Loucy (cell line): ENCODE results near the gene PIGQ.

ENCODE experiments used
- H2AFZ ChIP-seq: fragments of 200-600 bp; sonication (generic); 2 replicates; pipeline ENCODE4 v1.6.0; 2016; ENCODE audit warnings: antibody characterized with exemption, mild to moderate bottlenecking, low read length, moderate library complexity
- H3F3A ChIP-seq: fragments of 200-600 bp; 2 replicates; pipeline ENCODE4 v1.6.0; 2016; ENCODE audit warnings: antibody characterized with exemption, low read depth, mild to moderate bottlenecking
- H3K27me3 ChIP-seq: fragments of 200-600 bp; sonication (generic); 2 replicates; pipeline ENCODE4 v1.6.1; 2014; ENCODE audit warnings: low read length, mild to moderate bottlenecking; ENCODE audit not compliant: insufficient read depth, poor library complexity, severe bottlenecking
- H3K36me3 ChIP-seq: fragments of 200-600 bp; sonication (generic); 2 replicates; pipeline ENCODE4 v1.6.1; 2016; ENCODE audit warnings: low read length; ENCODE audit not compliant: insufficient read depth
- H3K4me1 ChIP-seq: fragments of 200-600 bp; sonication (generic); 2 replicates; pipeline ENCODE4 v1.5.1; 2014; ENCODE audit warnings: low read length, mild to moderate bottlenecking; ENCODE audit not compliant: insufficient read depth, poor library complexity, severe bottlenecking
- H3K4me2 ChIP-seq: fragments of 200-600 bp; sonication (generic); 2 replicates; pipeline ENCODE4 v1.6.0; 2014; ENCODE audit warnings: antibody characterized with exemption, low read length, low read depth, mild to moderate bottlenecking; ENCODE audit not compliant: poor library complexity, severe bottlenecking
- H3K4me3 ChIP-seq: fragments of 200-600 bp; sonication (generic); 2 replicates; pipeline ENCODE4 v1.5.1; 2014; ENCODE audit warnings: low read length, mild to moderate bottlenecking, mixed read lengths; ENCODE audit not compliant: poor library complexity, severe bottlenecking
- H3K79me2 ChIP-seq: fragments of 200-600 bp; sonication (generic); 2 replicates; pipeline ENCODE4 v1.6.1; 2014; ENCODE audit warnings: low read length; ENCODE audit not compliant: insufficient read depth
- H3K9ac ChIP-seq: fragments of 200-600 bp; sonication (generic); 2 replicates; pipeline ENCODE4 v1.6.0; 2014; ENCODE audit warnings: mild to moderate bottlenecking, low read depth, low read length, moderate library complexity; ENCODE audit not compliant: poor library complexity, severe bottlenecking
- H3K9me2 ChIP-seq: fragments of 200-600 bp; sonication (generic); replicated peaks from 2 replicates; pipeline ENCODE4 v1.6.1; 2016; ENCODE audit warnings: low read depth, low read length, mixed read lengths
- H3K9me3 ChIP-seq: fragments of 200-600 bp; sonication (generic); 2 replicates; pipeline ENCODE4 v1.6.1; 2014; ENCODE audit warnings: mild to moderate bottlenecking, antibody characterized with exemption, low read length, low read depth; ENCODE audit not compliant: insufficient read depth
- H4K20me1 ChIP-seq: fragments of 200-600 bp; sonication (generic); 2 replicates; pipeline ENCODE4 v1.6.0; 2014; ENCODE audit warnings: antibody characterized with exemption, low read length, mild to moderate bottlenecking; ENCODE audit not compliant: insufficient read depth, poor library complexity, severe bottlenecking
- EZH2phosphoT487 ChIP-seq: fragments of 200-600 bp; IDR thresholded peaks from 2 replicates; pipeline ENCODE4 v1.6.1; 2018; ENCODE audit warnings: antibody characterized with exemption, mild to moderate bottlenecking, moderate library complexity, borderline replicate concordance
- TF ChIP-seq, protein P1 (sequence below): fragments of 200-600 bp; sonication (generic); conservative IDR thresholded peaks from 2 replicates; pipeline ENCODE4 v1.5.1; 2014; ENCODE audit warnings: mild to moderate bottlenecking, antibody characterized with exemption, low read length

PIGQ gene

DNA sequence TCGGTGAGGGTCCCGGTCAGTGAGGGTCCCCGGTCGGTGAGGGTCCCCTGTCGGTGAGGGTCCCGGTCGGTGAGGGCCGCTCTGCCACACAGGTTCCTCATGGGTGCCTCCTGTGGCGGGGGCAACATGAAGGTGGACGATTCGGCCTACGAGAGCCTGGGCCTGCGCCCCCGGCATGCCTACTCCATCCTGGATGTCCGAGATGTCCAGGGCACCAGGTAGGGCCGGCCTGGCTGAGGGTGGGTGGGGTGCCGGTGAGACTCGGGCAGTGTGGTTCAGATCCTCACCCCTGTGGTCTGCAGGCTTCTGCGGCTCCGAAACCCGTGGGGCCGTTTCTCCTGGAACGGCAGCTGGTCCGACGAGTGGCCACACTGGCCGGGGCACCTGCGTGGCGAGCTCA lies 18.6 kb upstream of the PIGQ start:
- Histone ChIP-seq H3K27me3 (no peaks in the 10 kb centered on the region), H3K36me3 (no peaks in the 10 kb centered on the region), H3K9ac (no peak overlapping the region), H3F3A (no peaks in the 10 kb centered on the region), H3K9me2 (no peaks in the 10 kb centered on the region), H3K79me2 (no peaks in the 10 kb centered on the region), H3K4me3 (no peak overlapping the region), H2AFZ (no peak overlapping the region), H3K4me2 (no peak overlapping the region), H3K9me3 (no peaks in the 10 kb centered on the region), H3K4me1 (no peaks in the 10 kb centered on the region), H4K20me1 (no peaks in the 10 kb centered on the region)
- TF ChIP-seq, protein P1, sequence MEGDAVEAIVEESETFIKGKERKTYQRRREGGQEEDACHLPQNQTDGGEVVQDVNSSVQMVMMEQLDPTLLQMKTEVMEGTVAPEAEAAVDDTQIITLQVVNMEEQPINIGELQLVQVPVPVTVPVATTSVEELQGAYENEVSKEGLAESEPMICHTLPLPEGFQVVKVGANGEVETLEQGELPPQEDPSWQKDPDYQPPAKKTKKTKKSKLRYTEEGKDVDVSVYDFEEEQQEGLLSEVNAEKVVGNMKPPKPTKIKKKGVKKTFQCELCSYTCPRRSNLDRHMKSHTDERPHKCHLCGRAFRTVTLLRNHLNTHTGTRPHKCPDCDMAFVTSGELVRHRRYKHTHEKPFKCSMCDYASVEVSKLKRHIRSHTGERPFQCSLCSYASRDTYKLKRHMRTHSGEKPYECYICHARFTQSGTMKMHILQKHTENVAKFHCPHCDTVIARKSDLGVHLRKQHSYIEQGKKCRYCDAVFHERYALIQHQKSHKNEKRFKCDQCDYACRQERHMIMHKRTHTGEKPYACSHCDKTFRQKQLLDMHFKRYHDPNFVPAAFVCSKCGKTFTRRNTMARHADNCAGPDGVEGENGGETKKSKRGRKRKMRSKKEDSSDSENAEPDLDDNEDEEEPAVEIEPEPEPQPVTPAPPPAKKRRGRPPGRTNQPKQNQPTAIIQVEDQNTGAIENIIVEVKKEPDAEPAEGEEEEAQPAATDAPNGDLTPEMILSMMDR, result no peak

DNA sequence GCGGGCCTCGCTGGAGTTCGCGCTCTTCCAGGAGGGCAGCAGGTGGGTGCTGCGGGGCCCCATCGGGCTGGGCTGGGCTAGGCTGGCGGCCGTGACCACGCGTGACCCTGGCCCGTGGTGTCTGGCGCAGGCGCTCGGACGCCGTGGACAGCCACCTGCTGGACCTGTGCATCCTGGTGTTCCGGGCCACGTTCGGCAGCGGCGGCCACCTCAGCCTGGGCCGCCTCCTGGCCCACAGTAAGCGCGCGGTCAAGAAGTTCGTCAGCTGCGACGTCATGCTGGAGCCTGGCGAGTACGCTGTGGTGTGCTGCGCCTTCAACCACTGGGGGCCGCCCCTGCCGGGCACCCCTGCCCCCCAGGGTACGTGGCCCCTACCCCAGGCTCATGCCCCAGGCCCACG lies 17.6 kb upstream of the PIGQ start:
- H3K9me2 ChIP-seq, result no peaks in the 10 kb centered on the region
- TF ChIP-seq, protein P1, result no peak
- TF ChIP-seq EZH2phosphoT487, result no peak
- no peak overlapping the region for H3K4me3 ChIP-seq
- H3K4me2 ChIP-seq, result no peak overlapping the region
- H3K9ac ChIP-seq, result no peak overlapping the region
- no peaks in the 10 kb centered on the region for H4K20me1 ChIP-seq
- H3K36me3 ChIP-seq, result no peaks in the 10 kb centered on the region
- no peak overlapping the region for H2AFZ ChIP-seq
- no peaks in the 10 kb centered on the region for H3K9me3 ChIP-seq
- no peaks in the 10 kb centered on the region for H3F3A ChIP-seq
- H3K4me1 ChIP-seq, result no peaks in the 10 kb centered on the region
- H3K79me2 ChIP-seq, result no peaks in the 10 kb centered on the region
- no peaks in the 10 kb centered on the region for H3K27me3 ChIP-seq

DNA sequence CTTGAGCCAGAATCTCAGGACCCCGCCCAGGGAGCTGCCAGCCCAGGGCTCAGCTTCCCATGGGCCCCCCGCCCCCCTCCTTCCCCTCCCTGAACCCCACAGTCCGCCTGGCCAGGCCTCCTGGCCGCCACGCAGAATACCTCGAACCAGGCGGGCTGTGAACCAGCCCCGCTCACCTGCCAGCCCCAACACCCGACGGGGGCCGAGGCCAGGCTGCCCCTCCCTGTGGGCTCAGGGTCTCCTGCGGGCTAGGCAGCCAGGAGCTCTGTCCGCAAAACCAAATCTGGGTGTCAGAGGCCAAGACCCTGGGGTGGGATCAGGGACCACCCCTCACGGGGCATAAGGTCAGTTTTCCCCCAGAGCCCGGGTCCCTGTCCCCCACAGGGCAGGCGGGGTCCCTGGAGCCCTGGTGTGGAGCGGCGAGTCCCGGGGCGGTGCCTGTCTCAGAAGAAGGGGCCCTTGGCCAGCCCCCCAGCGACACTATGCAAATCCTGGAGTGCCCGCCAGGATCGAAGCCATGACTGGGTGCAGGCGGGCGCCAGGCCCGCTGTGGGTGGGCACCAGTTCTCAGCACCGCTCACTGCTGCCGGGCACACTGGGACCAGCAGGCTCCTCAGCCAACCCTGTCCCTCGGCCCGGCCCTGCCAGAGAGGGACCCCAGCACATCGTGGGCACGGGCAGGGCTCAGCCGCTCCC lies 16.0 kb upstream of the PIGQ start:
- H3K4me3 ChIP-seq, result no peak overlapping the region
- H3K4me1 ChIP-seq, result no peaks in the 10 kb centered on the region
- no peaks in the 10 kb centered on the region for H3K27me3 ChIP-seq
- no peak overlapping the region for H3K9ac ChIP-seq
- no peaks in the 10 kb centered on the region for H3F3A ChIP-seq
- H3K36me3 ChIP-seq, result no peaks in the 10 kb centered on the region
- no peaks in the 10 kb centered on the region for H3K9me3 ChIP-seq
- H4K20me1 ChIP-seq, result no peaks in the 10 kb centered on the region
- TF ChIP-seq EZH2phosphoT487, result no peak
- TF ChIP-seq, protein P1, result no peak
- H2AFZ ChIP-seq, result no peak overlapping the region
- H3K79me2 ChIP-seq, result no peaks in the 10 kb centered on the region
- H3K4me2 ChIP-seq, result no peak overlapping the region
- H3K9me2 ChIP-seq, result no peaks in the 10 kb centered on the region
